SK-N-SH (cell line): Measurements from ENCODE around the gene SLC35D2. TPM values are rescaled to one million over a fixed set of nuclear protein-coding genes. Genes with fewer than 3 reads are reported as not detected.

Experiments used
- CTCF ChIA-PET: fragments of 300-600, 350-600 bp; formaldehyde crosslinking; extraction: SDS; loops from one replicate; lab custom pipeline; 2021; lab: Yijun Ruan, JAX
- POLR2A ChIA-PET: fragments of 350-600 bp; sonication (Branson Sonifier 250); formaldehyde crosslinking; extraction: SDS; loops from one replicate; lab custom pipeline; 2020; ENCODE audit warnings: antibody characterized with exemption, inconsistent platforms; lab: Yijun Ruan, JAX
- DNase-seq: peaks from one replicate; pipeline ENCODE4 v3.0.0; 2012
- H2AFZ ChIP-seq: fragments of 200-600 bp; sonication (generic); 2 replicates; pipeline ENCODE4 v1.8.1; 2016; ENCODE audit warnings: antibody characterized with exemption, mild to moderate bottlenecking, low read depth
- H3F3A ChIP-seq: fragments of 200-600 bp; sonication (generic); replicated peaks from 2 replicates; pipeline ENCODE3; 2016; ENCODE audit warnings: antibody characterized with exemption, mild to moderate bottlenecking; ENCODE audit not compliant: insufficient read depth
- H3K27ac ChIP-seq, 2 experiments: fragments of 200-500 bp in 1 of 2; fragments of 200-600 bp in 1 of 2; sonication (Bioruptor generic) in 1 of 2; sonication (generic), shearing (Covaris generic) in 1 of 2; 2 replicates each; pipeline versions ENCODE4 v1.5.1 to v1.6.1; 2014 to 2016; ENCODE audit warnings: low read depth in 2 of 2, inconsistent platforms in 1 of 2, low read length in 1 of 2, mild to moderate bottlenecking in 1 of 2, mixed read lengths in 1 of 2
- H3K27me3 ChIP-seq: fragments of 200-600 bp; sonication (generic), shearing (Covaris generic); 2 replicates; pipeline ENCODE4 v1.6.1; 2016; ENCODE audit warnings: mixed run types; ENCODE audit not compliant: insufficient read depth
- H3K36me3 ChIP-seq, 2 experiments: fragments of 200-500 bp in 1 of 2; fragments of 200-600 bp in 1 of 2; sonication (Bioruptor generic) in 1 of 2; sonication (generic) in 1 of 2; replicated peaks in 1 of 2; 2 replicates each; pipeline versions ENCODE3 to v1.5.1; 2014 to 2016; ENCODE audit warnings: low read length in 1 of 2, mild to moderate bottlenecking in 1 of 2; ENCODE audit not compliant: insufficient read depth in 2 of 2, control insufficient read depth in 1 of 2
- H3K4me1 ChIP-seq, 2 experiments: fragments of 200-500 bp in 1 of 2; fragments of 200-600 bp in 1 of 2; sonication (Bioruptor generic) in 1 of 2; sonication (generic), shearing (Covaris generic) in 1 of 2; 2 replicates each; pipeline versions ENCODE4 v1.5.1 to v1.6.1; 2014 to 2016; ENCODE audit warnings: low read depth in 1 of 2, low read length in 1 of 2, mixed run types in 1 of 2; ENCODE audit not compliant: insufficient read depth in 2 of 2, control insufficient read depth in 1 of 2
- H3K4me2 ChIP-seq: fragments of 200-600 bp; sonication (generic), shearing (Covaris generic); 2 replicates; pipeline ENCODE4 v1.6.1; 2017; ENCODE audit warnings: mixed run types
- H3K4me3 ChIP-seq, 2 experiments: fragments of 200-500 bp in 1 of 2; fragments of 200-600 bp in 1 of 2; sonication (Bioruptor generic) in 1 of 2; sonication (generic), shearing (Covaris generic) in 1 of 2; 2 replicates each; pipeline versions ENCODE4 v1.5.1 to v1.8.1; 2014 to 2016; ENCODE audit warnings: low read depth in 2 of 2, inconsistent platforms in 1 of 2, low read length in 1 of 2, mild to moderate bottlenecking in 1 of 2, mixed read lengths in 1 of 2, moderate library complexity in 1 of 2
- H3K79me2 ChIP-seq: fragments of 200-600 bp; sonication (generic); 2 replicates; pipeline ENCODE4 v1.8.1; 2017; ENCODE audit warnings: mild to moderate bottlenecking; ENCODE audit not compliant: insufficient read depth
- H3K9ac ChIP-seq: fragments of 200-600 bp; sonication (generic); 2 replicates; pipeline ENCODE4 v1.6.1; 2017; ENCODE audit warnings: mixed run types
- H3K9me2 ChIP-seq: fragments of 200-600 bp; sonication (generic); 2 replicates; pipeline ENCODE4 v1.6.1; 2017; ENCODE audit warnings: mixed run types
- H3K9me3 ChIP-seq: fragments of 200-600 bp; sonication (generic); 2 replicates; pipeline ENCODE4 v1.6.1; 2017; ENCODE audit warnings: mixed run types, mild to moderate bottlenecking, moderate library complexity
- H4K20me1 ChIP-seq: fragments of 200-600 bp; sonication (generic); 2 replicates; pipeline ENCODE4 v1.6.1; 2017; ENCODE audit warnings: mild to moderate bottlenecking, mixed run types; ENCODE audit not compliant: insufficient read depth
- CTCF ChIP-seq: fragments of 200-600 bp; sonication (generic); IDR thresholded peaks from 2 replicates; pipeline ENCODE4 v1.6.1; 2017; ENCODE audit warnings: antibody characterized with exemption, mild to moderate bottlenecking, moderate library complexity
- EZH2phosphoT487 ChIP-seq: fragments of 200-600 bp; sonication (generic); IDR thresholded peaks from 2 replicates; pipeline ENCODE4 v1.6.1; 2017; ENCODE audit warnings: low read depth, mixed run types, mild to moderate bottlenecking, antibody characterized with exemption, moderate library complexity, borderline replicate concordance
- FOXM1 ChIP-seq: IDR thresholded peaks from 2 replicates; pipeline ENCODE4 v1.4.0; 2012; ENCODE audit warnings: low read depth, mild to moderate bottlenecking
- GABPA ChIP-seq: IDR thresholded peaks from 2 replicates; pipeline ENCODE4 v1.4.0; 2012; ENCODE audit warnings: low read depth, mild to moderate bottlenecking
- IRF3 ChIP-seq: fragments of 150-350 bp; IDR thresholded peaks from 2 replicates; pipeline ENCODE4 v1.6.1; 2016; ENCODE audit warnings: mild to moderate bottlenecking, low read depth, low read length
- MAX ChIP-seq: IDR thresholded peaks from 2 replicates; pipeline ENCODE4 v1.4.0; 2012; ENCODE audit warnings: low read depth
- NRF1 ChIP-seq: IDR thresholded peaks from 2 replicates; pipeline ENCODE4 v1.6.1; 2012; ENCODE audit warnings: low read depth, mild to moderate bottlenecking, low read length
- RXRA ChIP-seq: IDR thresholded peaks from 2 replicates; pipeline ENCODE4 v1.4.0; 2012; ENCODE audit warnings: low read depth, mild to moderate bottlenecking, borderline replicate concordance
- SMC3 ChIP-seq: IDR thresholded peaks from 2 replicates; pipeline ENCODE4 v1.6.1; 2012; ENCODE audit warnings: low read depth, low read length, improper control_type of control experiment
- TCF12 ChIP-seq: IDR thresholded peaks from 2 replicates; pipeline ENCODE4 v1.4.0; 2012
- TEAD4 ChIP-seq: IDR thresholded peaks from 2 replicates; pipeline ENCODE4 v1.4.0; 2012; ENCODE audit warnings: mild to moderate bottlenecking, borderline replicate concordance; ENCODE audit not compliant: insufficient read depth
- USF1 ChIP-seq: IDR thresholded peaks from 2 replicates; pipeline ENCODE4 v1.4.0; 2012; ENCODE audit warnings: low read depth, borderline replicate concordance
- ZBTB33 ChIP-seq: IDR thresholded peaks from 2 replicates; pipeline ENCODE4 v1.4.0; 2012; ENCODE audit warnings: low read depth, borderline replicate concordance
- WGBS: methylation state at CpG from one replicate; pipeline ENCODE4 v1.1.6; 2017; ENCODE audit warnings: low lambda C conversion rate; 5-methylcytosine and 5-hydroxymethylcytosine counted together
- polyA plus RNA-seq, 3 experiments: library from polyadenylated mRNA; depleted of rRNA; stranded (reverse); fragments of >200 nt; gene quantifications; 2 replicates each; pipeline ENCODE4 v1.2.3, GENCODE V29; 2012
- TF ChIP-seq, protein P1 (sequence below): IDR thresholded peaks from 2 replicates; pipeline ENCODE4 v1.6.1; 2012; ENCODE audit warnings: mild to moderate bottlenecking, low read depth, low read length, moderate library complexity
- TF ChIP-seq, protein P2 (sequence below): IDR thresholded peaks from 2 replicates; pipeline ENCODE4; 2012

The SLC35D2 gene
- polyA plus RNA-seq, 1 of the 3 experiments (the other 2 are of a cell fraction), result 26.1 TPM

DNA sequence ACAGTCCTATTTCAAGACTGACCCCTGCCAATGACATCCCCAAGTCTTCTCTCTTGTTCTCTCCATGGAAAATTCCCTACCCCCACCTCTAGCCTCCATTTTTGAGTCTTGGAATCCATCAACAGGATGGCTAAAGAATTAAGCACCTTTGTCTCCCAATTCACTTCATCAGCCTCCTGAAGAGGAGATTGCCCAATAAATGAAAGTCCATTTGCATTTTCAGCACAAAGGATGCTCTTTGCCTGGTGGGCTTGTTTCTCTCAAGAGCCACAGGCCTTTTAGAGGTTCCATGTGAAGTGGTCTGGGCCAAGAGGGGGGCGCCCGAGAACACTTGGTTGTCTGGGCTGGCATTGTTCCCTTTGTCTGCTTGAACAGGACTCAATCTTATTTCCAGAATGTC lies 94.1 kb downstream of the SLC35D2 start (continued):
- TF ChIP-seq MAX, result no peak

DNA sequence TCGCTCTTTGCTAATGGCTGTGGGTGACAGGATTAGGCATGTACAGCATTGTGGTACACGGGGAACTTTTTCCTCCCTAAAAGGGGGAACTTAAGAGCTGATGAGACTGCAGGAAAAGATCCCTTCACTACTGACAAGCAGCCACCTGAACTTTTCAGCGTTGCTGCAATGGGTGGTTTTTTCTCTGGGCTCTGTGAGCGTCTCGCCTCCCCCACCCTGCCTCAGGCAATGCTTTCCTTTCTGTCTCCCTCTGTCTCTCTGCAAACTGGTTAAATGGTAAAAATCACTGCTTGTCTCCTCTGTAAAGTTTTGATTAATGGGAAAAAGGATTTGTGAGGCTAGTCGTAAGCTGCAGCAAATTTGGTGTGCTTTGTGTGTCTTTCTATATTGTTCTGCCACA lies 101.9 kb downstream of the SLC35D2 start:
- no peaks in the 10 kb centered on the region for H3K36me3 ChIP-seq
- no peaks in the 10 kb centered on the region for H3K79me2 ChIP-seq
- H3K9ac ChIP-seq, result no peak overlapping the region
- H3K27ac ChIP-seq, result no peak overlapping the region
- no peaks in the 10 kb centered on the region for H3K9me3 ChIP-seq
- no peaks in the 10 kb centered on the region for H4K20me1 ChIP-seq
- POLR2A ChIA-PET, result no interaction called here
- 57% methylated on average over 6 of the region's 6 CpGs for WGBS
- H3K4me2 ChIP-seq, result no peak overlapping the region
- no peaks in the 10 kb centered on the region for H3K9me2 ChIP-seq
- no peak for DNase-seq
- H3K27me3 ChIP-seq, result no peaks in the 10 kb centered on the region
- TF ChIP-seq IRF3 (no peak), RXRA (no peak), USF1 (no peak), ZBTB33 (no peak), FOXM1 (no peak), SMC3 (no peak), TEAD4 (no peak), CTCF (no peak), NRF1 (no peak), EZH2phosphoT487 (no peak), TCF12 (no peak), GABPA (no peak)
- TF ChIP-seq, protein P1, sequence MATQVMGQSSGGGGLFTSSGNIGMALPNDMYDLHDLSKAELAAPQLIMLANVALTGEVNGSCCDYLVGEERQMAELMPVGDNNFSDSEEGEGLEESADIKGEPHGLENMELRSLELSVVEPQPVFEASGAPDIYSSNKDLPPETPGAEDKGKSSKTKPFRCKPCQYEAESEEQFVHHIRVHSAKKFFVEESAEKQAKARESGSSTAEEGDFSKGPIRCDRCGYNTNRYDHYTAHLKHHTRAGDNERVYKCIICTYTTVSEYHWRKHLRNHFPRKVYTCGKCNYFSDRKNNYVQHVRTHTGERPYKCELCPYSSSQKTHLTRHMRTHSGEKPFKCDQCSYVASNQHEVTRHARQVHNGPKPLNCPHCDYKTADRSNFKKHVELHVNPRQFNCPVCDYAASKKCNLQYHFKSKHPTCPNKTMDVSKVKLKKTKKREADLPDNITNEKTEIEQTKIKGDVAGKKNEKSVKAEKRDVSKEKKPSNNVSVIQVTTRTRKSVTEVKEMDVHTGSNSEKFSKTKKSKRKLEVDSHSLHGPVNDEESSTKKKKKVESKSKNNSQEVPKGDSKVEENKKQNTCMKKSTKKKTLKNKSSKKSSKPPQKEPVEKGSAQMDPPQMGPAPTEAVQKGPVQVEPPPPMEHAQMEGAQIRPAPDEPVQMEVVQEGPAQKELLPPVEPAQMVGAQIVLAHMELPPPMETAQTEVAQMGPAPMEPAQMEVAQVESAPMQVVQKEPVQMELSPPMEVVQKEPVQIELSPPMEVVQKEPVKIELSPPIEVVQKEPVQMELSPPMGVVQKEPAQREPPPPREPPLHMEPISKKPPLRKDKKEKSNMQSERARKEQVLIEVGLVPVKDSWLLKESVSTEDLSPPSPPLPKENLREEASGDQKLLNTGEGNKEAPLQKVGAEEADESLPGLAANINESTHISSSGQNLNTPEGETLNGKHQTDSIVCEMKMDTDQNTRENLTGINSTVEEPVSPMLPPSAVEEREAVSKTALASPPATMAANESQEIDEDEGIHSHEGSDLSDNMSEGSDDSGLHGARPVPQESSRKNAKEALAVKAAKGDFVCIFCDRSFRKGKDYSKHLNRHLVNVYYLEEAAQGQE, result no peak
- TF ChIP-seq, protein P2, sequence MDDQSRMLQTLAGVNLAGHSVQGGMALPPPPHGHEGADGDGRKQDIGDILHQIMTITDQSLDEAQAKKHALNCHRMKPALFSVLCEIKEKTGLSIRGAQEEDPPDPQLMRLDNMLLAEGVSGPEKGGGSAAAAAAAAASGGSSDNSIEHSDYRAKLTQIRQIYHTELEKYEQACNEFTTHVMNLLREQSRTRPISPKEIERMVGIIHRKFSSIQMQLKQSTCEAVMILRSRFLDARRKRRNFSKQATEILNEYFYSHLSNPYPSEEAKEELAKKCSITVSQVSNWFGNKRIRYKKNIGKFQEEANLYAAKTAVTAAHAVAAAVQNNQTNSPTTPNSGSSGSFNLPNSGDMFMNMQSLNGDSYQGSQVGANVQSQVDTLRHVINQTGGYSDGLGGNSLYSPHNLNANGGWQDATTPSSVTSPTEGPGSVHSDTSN, result no peak
- CTCF ChIA-PET, result no interaction called here
- no peak overlapping the region for H2AFZ ChIP-seq
- H3K4me3 ChIP-seq, result no peak overlapping the region
- no peaks in the 10 kb centered on the region for H3K4me1 ChIP-seq
- no peaks in the 10 kb centered on the region for H3F3A ChIP-seq
